SH-SY5Y (cell line): ENCODE measurements around the gene RAD51B.

ENCODE experiments used
- GATA2 ChIP-seq: IDR thresholded peaks from 2 replicates; pipeline ENCODE4 v1.6.1; 2011; ENCODE audit warnings: mild to moderate bottlenecking, low read depth, low read length
- GATA3 ChIP-seq: IDR thresholded peaks from 2 replicates; pipeline ENCODE4 v1.6.1; 2011; ENCODE audit warnings: low read depth, mild to moderate bottlenecking, low read length, moderate library complexity

The RAD51B gene

DNA sequence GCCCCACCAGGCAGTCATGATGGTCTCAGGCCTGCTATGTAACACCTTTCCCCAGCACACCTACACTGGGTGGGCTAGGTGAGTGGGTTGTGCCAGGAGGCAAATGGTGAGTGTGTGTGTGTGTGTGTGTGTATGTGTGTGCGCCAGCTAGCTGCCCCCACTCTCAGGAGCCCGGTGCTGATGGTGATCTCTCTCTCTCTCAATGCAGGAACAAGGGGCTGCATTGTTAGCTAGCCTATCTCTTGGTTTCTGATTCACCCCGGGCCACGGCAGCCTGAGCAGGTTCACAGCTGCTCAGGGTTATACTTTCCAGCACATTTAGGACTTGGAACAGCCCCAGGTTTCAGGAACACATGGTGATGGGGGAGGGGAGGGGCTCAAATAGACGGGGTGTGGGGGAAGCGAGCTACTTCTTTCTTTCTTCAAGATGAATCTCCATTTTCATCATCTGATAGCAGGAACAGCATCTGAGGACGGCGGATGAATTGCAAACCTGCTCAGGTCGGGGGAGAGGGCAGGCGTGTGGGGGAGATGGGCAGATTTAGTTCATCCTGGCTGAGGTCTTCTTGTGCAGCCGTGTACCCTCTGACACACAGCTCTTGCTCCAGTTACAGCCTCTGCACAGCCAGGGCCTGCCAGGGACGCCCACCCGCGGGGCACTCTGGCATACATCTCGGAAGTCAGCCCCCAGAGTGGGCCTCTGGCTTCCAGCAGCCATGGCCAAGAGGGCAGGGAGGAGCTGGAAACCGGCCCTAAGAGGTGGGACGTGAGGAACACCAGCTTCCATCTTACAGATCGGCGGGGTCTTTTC lies 835.6 kb downstream of the RAD51B start:
- TF ChIP-seq GATA3 (no peak), GATA2 (peak; percentile 83)

DNA sequence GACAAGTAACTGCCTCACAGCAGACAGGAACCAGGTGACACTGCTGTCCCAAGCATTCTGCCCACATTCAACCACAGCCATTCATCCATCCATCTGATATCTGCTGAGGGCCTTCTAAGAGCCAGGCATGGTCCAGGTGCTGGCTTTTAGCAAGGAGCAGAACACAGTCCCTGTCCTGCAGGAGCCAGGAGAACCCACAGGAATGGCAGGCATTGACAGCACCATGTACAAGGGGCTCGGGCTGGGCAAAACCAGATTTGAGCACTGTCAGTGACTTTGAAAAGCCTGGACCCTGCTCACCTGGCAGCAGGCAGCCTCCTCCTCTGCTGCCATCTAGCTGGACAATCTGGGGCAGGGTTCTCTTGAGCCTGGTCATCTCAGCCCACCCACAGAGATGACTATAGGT lies 836.3 kb downstream of the RAD51B start:
- TF ChIP-seq GATA2 = no peak

DNA sequence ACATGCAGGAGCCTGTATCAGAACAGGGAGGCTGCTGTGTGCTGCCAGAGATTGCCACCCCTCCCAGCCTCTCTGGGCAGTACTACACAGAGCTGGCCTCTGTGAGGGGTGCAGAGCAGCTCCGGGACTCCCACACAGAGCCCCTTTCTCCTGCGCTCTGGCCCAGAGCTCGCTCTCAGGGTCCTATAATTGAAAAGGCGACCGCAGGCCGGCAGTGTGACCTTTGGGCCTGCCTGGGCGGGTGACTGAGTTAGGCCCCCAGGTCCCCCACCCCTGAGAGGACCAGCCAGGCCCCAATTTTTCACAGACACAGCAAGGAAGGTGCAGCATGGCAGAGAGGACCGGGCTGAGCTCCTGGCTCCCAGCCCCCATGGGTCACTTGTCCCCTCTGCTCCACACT lies 836.9 kb downstream of the RAD51B start:
- no peak for TF ChIP-seq GATA3
- no peak for TF ChIP-seq GATA2

DNA sequence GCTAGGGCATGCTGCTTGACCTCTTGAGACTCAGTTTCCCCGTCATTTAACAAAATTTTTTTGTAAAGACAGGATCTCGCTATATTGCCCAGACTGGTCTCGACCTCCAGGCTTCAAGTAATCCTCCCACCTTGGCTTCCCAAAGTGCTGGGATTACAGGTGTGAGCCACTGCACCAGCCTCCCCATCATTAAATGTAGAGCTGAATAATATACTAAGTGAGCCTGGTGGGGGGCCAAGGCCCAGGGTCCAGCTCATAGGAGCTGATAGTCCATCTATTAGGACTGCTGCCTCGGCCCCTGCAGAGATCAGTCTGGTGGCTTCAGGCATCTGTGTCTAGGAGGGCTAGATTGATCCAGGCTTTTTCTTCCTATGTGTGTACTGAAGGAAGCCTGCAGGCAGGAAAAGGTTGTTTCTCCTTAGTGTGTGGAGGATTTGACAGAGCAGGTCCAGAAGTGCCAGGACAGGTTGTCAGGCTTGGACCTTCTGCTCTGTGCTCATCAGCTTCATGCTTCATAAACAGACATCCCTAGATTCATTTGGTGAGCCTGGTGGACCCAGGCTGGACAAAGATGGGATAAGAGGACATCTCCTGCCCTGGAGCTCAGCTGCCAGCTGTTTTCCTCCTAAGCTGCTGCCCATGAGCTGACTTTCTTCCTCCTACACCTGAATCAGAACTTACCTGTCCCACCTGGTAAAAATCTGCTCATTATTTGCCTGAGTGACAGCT lies 837.9 kb downstream of the RAD51B start:
- TF ChIP-seq GATA3 = no peak
- no peak for TF ChIP-seq GATA2

DNA sequence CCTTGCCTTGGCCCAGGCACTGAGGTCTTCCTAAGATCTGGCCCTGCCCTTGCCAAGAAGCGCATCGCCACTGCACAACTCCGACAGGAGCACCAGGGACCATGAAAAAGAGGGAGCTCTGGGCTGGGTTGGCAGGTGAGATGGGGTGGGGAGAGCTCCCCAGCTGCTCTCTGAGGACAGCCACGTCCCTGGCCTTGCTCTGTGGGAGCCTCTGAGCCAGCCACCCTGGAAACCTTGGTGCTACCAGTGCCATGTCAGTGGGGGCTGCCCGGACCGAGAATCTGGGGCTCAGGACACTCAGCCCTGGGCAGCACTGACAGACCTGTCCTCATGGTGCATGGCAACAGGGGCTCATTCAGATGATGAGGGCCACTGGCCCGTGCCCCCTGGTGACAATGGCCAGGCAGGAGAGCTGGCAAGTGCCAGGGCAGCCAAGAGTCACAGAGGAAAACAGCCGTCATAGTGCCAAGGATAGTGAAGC lies 838.5 kb downstream of the RAD51B start:
- TF ChIP-seq GATA2 (no peak), GATA3 (no peak)

DNA sequence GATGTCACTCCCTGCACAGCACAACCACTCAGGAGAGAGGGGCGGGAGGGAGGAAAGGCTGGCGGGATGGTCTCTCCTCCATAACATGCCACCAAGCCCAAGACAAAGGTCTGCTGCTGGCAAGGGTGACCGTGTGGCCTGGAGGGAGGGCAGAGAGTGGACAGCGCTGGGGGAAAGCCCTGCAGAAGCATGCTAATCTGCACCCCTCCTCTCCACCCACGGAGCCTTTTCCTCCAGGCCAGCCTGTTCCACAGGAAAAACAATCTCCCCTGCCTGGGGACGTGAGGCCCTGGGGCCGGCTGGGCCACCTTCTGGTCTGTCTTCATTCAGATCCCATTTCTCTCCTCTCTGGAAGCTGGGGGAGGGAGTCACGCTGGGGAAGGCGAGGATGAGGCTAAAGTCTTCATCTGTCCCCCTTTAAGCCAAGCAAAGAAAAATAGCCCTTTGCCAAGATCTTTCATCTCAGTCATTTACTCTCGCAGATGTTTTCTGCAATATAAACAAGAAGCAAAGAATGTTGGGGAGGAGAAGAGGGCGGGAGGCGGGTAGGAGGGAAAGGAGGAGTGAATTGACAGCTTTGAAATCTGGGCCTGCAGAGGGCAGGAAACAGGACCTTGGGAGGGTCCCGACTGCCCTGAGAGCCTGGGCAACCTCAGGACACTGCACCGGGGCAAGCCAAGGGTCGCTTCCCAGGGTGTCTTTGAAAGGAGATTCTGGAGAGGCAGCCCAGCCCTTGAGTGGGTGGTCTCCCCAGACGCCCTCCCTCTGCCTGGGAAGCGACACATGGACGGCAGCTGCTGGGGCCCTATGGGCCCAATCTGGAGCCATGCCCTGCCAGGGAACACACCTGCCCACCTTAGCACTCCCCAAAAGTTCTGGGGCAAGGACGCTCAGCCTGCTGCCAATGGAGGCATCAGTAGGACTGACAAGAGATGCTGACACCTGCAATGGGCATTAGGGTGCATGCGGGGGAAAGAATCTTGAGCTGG lies 839.7 kb downstream of the RAD51B start:
- no peak for TF ChIP-seq GATA2
- TF ChIP-seq GATA3 = no peak

DNA sequence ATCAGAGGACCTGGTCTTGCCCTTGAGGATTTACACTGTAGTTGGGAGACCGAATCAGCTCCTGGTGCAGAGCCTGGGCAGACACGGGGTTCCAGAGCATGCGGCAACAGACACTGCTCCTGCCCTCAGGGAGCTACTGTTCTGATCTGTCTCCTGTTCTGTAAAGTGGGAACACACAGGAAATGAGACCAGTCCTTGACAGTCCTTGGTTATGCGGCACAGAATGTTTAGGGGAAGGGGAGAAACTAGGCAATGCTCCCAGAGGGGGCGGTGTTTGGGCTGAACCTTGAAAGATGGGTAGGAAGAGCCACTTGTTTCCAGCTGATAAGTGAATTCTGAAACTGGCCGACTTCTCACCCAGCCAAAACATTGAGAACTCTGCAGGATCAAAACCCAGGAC lies 840.9 kb downstream of the RAD51B start:
- TF ChIP-seq GATA3 = no peak
- TF ChIP-seq GATA2 = no peak

DNA sequence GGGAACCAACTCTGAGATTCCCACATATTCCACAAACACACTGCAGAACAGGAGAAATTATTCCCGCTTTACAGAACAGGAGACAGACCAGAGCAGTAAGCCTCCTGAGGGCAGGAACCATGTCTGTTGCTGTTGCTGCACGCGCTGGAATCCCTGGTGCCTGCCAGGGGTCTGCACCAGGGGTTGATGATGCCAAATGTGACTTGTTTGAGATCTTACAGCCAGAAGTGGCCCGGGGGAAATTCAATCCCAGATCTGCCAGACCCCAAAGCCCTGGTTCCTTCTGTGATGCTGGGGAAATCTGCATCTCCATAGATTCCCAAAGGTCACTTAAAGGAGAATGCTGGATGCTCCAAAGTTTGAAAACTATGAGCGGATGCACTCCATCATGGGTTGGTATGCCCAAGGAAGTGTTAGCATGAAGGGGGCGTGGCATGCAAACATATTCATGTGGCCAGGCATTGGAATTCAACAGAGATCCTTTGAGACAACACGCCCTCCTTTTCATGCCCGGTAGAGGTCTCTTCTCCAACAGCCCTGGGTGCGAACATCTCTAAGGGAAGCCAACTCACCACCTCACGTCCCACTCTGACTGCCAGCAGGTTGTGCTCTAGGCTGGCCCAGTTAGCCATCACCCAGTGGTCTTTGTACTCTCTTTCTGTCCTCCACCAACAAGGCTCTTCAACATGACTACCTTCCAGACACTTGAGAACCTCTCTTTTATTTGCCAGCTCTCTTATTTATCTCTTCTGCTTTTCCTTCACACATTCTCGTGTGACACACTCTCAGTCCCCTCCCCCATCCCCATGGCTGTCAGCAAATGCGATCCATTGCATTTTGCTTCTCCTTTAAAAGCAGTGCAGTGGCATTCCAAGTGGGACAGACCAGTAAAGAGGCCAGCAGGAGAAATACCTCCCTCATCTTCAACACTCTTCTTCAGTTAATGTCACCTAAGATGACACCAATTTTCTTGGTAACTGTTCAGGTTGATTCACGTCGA lies 841.9 kb downstream of the RAD51B start:
- TF ChIP-seq GATA2 (no peak), GATA3 (no peak)

DNA sequence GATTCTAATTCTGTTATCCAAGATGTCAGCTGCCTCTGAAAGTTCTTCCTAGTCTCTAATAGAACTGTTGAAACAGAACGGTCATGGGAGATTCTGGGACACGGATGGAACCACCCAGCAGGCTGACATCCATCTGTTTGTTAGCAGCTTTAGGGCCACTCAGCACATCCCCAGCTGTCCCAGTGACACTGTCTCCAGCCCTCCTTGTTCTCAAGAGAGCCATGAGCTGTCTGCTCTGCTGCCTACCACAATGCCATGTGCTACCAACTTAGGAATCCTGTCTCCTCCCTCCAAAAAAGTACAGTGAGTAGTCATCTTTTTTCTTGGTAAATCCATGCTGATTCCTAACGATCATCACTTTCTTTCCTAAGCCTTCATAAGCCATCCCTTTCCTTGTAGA lies 842.8 kb downstream of the RAD51B start:
- no peak for TF ChIP-seq GATA2
- no peak for TF ChIP-seq GATA3

DNA sequence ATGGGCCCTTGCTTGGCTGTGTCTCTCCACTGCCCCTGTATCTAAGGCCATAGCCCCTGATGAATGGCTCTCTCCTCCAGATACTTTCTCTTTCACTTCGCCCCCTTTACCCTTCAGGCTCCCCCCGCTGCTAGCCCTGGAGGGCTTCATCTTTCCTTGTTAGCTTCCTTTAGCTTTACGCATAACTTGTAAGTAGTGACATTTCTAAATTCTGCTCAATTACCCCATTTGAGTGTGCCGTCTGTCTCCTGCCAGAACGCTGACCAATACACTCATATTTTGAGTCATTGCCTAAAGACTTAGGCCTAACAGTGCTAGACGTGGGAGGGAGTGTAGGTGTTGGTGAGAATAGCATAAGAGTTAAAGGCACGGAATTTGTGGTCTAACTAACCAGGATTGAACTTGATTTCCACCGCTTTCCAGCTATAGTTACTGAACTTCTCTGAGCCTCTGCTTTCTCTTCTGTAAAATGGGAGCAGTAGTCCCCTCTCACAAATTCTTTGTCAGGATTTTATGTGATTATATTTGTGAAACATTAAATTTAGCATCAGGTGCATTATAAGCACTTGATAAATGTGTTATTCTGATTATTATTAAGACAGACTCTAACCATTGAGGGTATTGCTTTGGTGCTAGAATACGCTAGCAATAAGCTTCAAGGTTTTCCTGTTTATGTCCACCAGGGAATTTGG lies 844.0 kb downstream of the RAD51B start:
- TF ChIP-seq GATA2 = no peak
- no peak for TF ChIP-seq GATA3

DNA sequence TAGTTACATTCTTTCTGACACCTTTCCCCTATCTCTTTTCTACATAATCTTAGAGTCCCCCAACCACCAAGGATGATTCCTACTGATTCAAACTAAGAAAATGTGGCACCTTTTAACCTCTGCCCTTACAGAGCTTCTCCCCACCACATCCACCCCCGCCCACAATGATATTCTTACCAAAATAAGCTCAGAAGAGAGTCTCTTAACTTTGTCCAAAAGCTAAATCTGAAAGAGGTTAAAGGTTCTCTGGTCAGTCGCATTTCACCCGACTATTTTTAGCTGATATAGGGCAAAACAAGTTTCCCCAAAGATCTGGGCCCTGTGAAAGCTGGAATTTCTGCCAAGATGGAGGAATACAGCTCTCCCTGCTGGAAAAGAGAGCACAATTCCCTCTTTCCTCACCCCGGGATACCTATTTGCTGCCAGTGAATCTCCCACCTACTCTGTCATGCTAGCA lies 844.7 kb downstream of the RAD51B start:
- TF ChIP-seq GATA2 (no peak), GATA3 (no peak)

DNA sequence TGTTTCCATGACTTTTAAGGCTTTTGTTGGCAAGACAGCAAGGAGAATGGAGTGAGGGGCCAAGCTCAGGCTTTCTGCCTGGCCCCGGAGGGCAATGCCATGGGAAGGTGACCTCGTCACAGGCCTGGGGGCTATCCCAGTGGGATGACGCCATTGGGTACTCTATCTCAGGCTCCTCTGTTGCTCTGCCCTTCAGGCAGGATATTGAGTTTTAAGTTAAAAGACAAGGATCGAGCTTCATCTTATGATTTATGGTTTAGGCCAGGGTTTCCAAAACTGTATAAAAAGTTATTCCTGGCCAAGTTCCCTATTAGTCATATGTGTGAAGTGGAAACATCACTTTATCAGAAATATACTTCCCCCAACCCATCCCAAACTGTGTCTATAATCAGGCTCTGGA lies 845.6 kb downstream of the RAD51B start:
- TF ChIP-seq GATA3 = no peak
- no peak for TF ChIP-seq GATA2

DNA sequence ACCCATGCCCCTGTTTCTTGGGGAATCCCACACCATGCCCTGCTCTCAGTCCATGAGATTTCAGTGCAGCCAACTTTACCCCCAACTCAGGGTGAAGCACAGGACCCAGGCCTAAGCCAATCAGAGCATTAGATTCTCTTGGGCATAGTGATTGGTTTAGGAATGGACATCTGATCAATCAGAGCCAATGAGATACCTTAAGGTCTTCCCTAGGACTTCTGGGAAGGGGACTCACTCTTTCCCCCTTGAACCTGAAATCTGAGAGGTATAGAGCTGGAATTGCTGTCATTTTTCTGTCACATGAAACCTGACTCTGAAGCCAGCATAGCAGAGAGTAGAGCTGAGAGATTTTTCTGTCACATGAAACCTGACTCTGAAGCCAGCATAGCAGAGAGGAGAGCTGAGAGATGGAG lies 846.2 kb downstream of the RAD51B start:
- no peak for TF ChIP-seq GATA2
- TF ChIP-seq GATA3 = no peak
